ENCODE results near the gene INKA1.

- TF ChIP-seq STAT5B (CRISPR knock-in tag; IDR thresholded peaks at IDR 0.05) (no peak), SMAD4 (CRISPR knock-in tag; conservative IDR thresholded peaks at IDR 0.05) (no peak), EGR1 (conservative IDR thresholded peaks at IDR 0.05) (no peak), HMGXB4 (CRISPR knock-in tag; IDR thresholded peaks at IDR 0.05) (no peak), E2F6 (IDR thresholded peaks at IDR 0.05; ENCODE audit: borderline replicate concordance in 1 of 2, extremely low read depth in 1 of 2, insufficient read depth in 1 of 2, insufficient read length in 1 of 2, low read depth in 1 of 2, low read length in 1 of 2, poor library complexity in 1 of 2, severe bottlenecking in 1 of 2) (no peak)
Measured at GRCh38 chr3:49839193-49839809, 36.2 kb downstream of the INKA1 start.

Measured in K562 (cell line).